ENCODE measurements around the gene LRIT1.

DNA sequence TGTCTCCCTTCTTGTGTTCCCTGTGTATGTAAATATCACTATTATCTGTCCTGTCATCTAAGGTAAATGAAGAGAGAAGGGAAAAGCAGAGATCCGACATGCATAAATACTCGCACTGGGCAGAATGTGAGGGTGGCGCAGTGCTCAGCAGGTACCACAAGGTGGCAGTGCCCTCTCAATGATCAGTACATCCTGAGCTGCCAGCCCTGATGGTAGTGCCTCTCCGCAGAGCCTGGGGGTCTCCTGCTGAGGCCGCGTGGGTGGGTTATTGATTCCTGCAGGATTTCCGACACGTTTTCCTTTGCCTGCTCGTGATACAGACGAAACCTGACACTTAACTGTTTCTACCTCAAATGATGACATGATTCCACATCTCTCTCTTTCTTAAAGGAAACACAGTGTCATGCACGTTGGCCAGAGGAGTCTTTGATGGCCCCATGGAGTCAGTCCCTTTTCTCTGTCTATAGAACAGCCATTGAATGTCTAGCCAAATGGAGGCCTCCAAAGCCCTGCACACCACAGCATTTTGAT is 23.3 kb upstream of the LRIT1 start:
- TF ChIP-seq GATA3 (IDR thresholded peaks at IDR 0.05; ENCODE audit: low read depth, low read length) = no peak
- TF ChIP-seq GATA2 (IDR thresholded peaks at IDR 0.05; ENCODE audit: low read depth, low read length) = no peak
